HG03469 (cell line): ENCODE results near the gene TFE3.
"Not testable (repeated sequence)": the region's sequence is repeated elsewhere in the genome, so short reads cannot be mapped to it uniquely, and the experiment has no call there.

ENCODE experiments used
- ATAC-seq: cut with Tn5 transposase; IDR thresholded peaks from one replicate; pipeline ENCODE4 v1.9.1; 2021; ENCODE audit warnings: mild to moderate bottlenecking, moderate library complexity, moderate number of reproducible peaks; ENCODE audit not compliant: unreplicated experiment

Gene TFE3

DNA sequence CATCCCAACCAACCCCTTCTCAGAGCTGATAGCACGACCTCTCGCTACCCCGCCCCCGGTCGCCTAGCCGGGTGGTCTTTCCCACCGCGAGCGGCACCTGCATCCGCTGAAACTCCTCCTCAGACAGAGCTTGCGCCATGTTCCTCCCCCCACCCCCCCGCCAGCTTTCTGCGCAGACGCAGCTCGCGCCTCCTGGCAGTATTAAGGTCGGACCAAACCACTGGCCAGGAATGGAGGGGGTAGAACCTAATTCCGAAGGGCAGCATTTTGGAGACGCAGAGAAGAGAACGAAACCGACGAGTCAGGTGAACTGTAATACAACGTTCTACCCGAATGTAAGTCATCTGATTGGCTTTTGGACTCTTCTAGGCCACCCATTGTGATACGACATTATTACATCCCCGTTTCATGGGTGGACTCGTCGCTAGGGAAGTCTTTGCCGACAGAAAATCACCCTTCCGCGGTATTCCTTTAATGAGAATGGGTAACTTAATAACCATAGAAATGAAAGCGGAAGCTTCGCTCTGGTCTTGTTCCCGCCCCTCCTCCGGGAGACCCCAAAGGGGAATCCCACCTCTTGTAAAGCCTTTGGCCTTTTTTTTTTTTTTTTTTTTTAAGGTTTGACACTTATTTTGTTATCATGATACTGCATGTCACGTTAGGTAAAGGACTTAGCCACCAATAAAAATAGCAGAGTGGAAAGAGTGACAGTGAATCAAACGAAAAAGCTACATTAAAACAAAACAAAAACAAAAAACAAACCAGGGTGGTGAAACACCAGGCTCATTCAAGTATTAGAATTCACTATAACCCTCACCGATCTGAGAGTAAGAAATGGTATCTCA, 40.8 kb downstream of the TFE3 start, which contains the start of gene GRIPAP1:
Gene GRIPAP1, minus strand, starts transcription at position 174 of the 845 bp plus-strand sequence. Its CDS starts 35 bp downstream, at position 139.
- peak; percentile 82 for ATAC-seq

DNA sequence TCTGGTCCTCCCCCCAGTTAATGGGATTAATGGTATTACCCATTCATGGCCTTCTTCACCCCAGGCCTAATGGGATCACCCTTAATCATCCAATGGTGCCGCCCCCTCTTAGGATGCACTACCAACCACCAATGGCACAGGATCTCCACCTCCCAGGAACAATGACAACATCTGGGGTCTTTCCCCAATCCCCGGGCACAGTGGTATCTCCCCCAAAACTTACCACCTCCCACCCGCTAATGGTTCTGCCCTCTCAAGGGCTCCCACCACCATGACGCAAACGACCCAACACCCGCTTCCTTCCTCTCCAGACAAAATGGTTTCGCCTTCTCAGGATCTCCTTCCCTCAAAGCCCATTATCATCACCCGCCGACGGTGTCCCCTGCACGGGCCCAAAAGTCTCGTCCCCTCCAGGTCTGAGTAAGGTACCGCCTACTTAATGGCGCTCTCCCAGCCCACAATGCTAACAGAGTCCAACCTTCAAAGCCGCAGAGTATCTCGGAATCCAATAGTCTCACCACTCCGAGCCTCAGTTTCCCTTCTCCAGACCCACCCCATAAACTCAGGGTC, 41.6 kb downstream of the TFE3 start:
- peak; percentile 10 for ATAC-seq

DNA sequence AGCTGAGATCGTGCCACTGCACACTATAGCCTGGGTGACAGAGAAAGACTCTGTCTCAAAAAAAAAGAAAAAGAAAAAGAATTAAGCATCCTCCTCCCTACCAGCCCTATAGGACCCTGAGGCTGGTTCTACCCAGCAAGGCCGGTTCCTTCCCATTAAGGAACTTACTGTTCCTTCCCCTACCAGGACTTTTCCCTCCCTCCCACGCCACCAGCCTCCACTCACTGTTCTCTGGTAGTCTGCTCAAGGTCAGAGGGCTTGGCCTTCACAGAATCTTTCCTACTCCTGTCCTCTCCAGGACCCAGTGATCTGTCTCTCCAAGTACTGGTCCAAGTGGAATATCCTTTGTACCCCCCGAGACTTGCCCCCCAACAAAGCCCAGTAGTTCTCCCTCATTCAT, 42.5 kb downstream of the TFE3 start:
- ATAC-seq = no peak

DNA sequence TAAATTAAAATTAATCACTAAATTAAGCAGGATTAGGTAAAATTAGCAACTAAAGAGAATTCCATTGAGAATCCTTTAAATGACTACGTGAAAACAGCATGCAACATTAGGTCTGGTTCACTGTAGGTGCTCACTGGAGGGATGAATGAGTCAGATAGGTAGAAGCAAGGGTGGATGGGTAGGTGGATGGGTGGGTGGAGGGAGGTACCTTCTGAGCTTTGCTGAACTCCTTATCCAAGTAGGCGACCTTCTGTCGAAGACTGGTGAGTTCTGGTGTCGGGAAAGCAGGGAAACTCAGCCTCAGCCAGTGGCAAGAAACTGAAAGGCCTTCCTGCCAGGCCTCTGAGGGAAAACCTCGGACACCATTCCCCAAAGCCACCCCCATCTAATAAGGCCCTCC, 44.1 kb downstream of the TFE3 start:
- no peak for ATAC-seq

DNA sequence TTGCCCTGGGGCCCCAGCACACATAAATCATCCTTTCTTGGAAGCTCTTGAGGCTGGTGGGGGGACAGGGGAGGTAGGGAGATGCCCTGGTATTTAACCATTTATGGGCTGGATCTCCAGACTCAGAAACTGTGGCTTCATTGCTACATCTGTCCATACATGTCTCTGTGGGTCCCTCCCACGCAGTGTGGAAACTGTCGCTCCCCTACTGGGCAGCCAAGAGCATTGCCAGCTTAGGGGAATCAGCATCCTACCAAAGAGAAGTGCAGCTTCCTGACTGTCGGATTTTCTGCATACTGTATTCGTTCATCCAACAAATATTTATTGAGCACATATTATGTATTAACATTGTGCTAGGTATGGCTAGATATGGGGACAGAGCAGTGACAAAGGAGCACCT, 44.8 kb downstream of the TFE3 start:
- no peak for ATAC-seq

DNA sequence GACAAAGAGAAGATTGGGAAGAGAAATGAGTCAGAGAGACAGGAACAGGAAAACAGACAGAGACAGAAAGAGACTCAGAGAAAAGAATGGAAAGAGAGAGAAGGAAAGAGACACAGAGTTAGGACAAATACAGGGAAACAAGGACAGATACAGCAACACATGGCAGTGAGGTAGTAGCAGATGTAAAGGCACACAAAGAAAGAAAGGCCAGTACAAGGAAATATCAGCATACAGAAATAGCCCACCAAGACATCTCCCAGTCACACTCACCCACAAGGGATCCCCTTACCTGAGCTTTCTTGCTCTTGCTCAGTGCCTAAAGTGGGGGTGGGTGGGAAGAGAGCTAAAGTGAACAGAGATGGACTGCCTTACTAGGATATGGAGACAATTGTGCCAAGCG, 45.3 kb downstream of the TFE3 start:
- no peak for ATAC-seq

DNA sequence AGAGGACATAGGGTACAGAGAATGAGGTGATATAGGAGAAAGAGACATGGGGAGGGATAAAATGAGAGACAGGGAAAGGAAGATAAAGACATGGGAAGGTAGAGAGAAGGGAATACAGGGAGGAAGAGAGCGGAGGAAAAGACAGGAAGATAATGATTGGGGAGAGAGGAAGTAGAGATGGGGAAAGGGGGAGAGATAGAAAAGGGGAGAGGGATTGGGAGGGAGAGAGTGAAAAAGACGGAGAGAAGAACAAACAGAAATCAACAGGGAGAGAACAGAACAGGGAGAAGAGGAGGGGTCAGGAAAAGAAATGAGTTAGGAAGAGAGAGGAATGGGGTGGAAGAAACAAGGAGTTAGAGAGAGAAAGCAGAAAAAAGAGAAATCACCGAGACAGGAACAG, 45.7 kb downstream of the TFE3 start:
- ATAC-seq = no peak

DNA sequence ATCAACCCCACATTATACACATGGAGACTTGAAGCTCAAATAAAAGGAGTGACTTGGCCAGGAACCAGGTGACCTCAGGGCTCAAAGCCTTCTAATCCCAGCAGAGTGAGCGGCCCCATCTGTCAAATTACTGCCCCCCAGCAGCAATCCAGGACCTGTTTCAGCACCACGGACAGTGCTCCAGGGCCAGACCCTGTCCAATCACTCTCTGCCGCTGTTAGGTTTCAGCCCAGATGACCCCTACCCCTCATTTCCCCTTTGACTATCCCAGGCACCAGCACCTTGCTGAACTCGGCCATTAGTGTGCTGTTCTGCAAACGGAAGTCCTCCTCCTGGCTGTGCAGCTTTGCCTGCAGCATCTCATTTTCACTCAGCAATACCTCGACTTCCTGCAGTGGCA, 46.2 kb downstream of the TFE3 start:
- no peak for ATAC-seq

DNA sequence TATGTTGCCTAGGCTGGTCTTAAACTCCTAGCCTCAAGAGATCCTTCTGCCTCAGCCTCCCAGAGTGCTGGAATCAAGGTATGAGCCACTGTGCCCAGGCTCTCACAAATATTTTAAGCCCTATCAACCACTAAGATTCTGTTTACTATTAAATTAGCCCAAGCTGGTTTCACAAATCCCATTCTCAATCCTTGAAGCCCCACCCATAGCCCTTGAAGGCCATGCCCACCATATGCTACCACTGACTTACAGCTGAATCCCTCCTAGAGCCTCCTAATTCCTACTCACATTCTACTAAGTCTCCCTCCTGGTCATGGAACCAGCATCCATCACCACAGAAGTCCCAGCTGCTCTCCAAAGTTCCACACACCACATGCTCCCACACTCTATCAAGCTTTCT, 50.8 kb downstream of the TFE3 start:
- no peak for ATAC-seq

DNA sequence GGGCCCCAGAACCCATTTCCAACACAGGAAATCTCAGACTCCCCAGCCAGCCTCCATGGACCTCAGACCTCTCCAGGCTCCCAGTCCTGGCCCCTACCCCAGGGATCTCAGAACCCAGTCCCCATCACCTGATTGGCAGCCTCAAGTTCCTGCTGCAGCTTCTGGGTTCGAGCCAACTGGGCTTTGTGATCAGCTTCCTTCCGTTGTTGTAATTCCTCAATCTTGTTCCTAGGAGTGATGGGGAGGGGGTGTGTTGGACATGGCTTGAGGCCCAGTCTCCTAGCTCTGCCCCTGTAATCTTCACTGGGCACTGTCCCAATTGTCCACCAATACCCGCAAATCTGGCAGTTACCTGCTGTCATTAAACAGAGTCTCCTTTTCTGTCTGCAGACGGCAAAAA, 53.7 kb downstream of the TFE3 start:
- ATAC-seq = no peak

DNA sequence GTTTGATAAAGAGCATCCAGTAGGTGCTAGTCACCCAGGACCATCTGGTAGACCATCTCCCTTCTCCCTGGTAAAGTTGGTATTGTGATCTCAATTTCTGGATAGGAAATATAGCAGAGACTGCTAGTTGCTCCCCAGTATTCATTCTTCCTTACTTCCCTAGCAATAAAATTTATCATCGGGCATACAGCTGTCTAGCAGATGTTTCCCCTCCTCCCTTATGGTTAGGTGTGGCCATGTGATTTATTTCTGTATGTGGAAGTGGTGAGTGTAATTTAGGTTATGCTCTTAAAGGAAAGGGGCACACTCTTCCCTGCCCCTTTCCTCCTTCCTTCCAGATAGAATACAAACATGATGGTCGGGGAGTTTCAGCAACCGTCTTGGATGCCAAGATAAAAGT, 59.3 kb downstream of the TFE3 start:
- no peak for ATAC-seq

DNA sequence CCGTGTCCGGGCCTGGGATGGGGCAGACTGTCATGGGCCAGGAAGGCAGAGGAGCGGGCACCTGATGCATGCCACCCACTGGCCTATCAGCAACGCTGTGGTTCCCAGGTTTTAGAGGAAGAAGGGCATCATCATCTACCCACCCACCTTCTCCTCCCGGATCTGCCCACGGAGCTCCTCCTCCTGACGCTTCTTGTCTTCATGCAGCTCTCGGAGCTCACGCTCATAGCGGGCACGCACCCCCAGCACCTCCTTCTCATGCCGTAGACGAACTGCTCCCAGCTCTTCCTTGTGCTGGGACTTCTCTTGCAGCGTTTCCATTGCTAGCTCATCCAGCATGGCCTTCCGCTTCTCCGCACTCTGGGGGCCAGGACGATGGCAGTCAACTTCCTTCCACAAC, 60.1 kb downstream of the TFE3 start:
- ATAC-seq = no peak

DNA sequence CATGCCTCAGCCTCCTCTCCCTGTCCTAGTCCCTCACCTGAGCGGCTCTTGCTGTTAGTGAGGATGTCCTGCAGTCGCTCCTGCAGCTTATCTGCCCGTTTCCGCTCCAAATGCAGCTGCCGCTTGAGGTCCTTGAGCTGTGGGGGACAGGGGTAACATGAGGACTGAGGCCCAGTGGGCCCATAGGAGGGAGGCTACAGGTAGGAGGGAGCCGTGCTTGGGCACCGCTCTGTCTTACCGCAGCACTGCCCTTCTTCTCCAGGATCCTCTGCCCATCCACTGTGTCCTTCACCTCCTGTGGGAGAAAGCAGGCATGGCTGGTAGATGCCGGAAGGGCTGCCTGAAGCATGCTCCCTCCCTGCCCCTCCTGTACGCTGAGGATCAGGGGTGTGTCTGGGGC, 62.0 kb downstream of the TFE3 start:
- ATAC-seq = no peak

DNA sequence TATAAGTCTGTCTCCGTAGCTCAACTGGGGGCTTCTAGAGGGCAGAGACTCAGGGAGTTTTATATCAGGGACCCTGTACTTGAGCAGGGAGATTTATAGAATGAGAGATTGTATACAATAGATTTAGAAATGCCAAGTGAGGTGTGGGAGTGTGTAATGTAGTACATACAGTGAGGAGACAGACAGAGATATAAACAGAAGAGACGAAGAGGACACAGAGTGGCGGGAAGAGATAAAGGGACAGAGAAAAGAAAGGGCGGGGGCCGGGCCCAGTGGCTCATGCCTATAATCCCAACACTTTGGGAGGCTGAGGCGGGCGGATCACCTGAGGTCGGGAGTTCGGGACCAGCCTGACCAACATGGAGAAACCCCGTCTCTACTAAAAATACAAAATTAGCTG, 62.8 kb downstream of the TFE3 start:
- ATAC-seq = not testable (repeated sequence)
